GM23338 (cell line): ENCODE data around the gene XPNPEP2. TPM values are rescaled to one million over a fixed set of nuclear protein-coding genes. Genes with fewer than 3 reads are reported as not detected.

Experiments
- ATAC-seq: fragments of 200-7000 bp; cut with Tn5 transposase; 3 replicates; pipeline ENCODE4 v1.9.1; 2020
- DNase-seq: peaks from one replicate; pipeline ENCODE4 v3.0.0-alpha.2; 2015; ENCODE audit warnings: low spot score
- H2AFZ ChIP-seq: fragments of 200-600 bp; sonication (generic); 2 replicates; pipeline ENCODE4 v1.8.0; 2016; ENCODE audit warnings: antibody characterized with exemption, mild to moderate bottlenecking, moderate library complexity
- H3F3A ChIP-seq: fragments of 200-600 bp; sonication (generic); replicated peaks from 2 replicates; pipeline ENCODE4 v1.8.0; 2017; ENCODE audit warnings: antibody characterized with exemption, mixed run types, low read depth
- H3K27ac ChIP-seq: fragments of 200-600 bp; sonication (generic); 2 replicates; pipeline ENCODE4 v1.6.1; 2016; ENCODE audit warnings: low read depth
- H3K27me3 ChIP-seq: fragments of 200-600 bp; sonication (generic); 2 replicates; pipeline ENCODE4 v1.8.0; 2016; ENCODE audit warnings: mild to moderate bottlenecking, mixed run types, moderate library complexity; ENCODE audit not compliant: insufficient read depth
- H3K36me3 ChIP-seq: fragments of 200-600 bp; sonication (generic); 2 replicates; pipeline ENCODE4 v1.8.0; 2016; ENCODE audit warnings: mild to moderate bottlenecking; ENCODE audit not compliant: insufficient read depth
- H3K4me1 ChIP-seq: fragments of 200-600 bp; sonication (generic); 2 replicates; pipeline ENCODE4 v1.8.0; 2016; ENCODE audit warnings: mild to moderate bottlenecking, moderate library complexity; ENCODE audit not compliant: insufficient read depth
- H3K4me2 ChIP-seq: fragments of 200-600 bp; sonication (generic); 2 replicates; pipeline ENCODE4 v1.7.1; 2017; ENCODE audit warnings: mixed run types
- H3K4me3 ChIP-seq: fragments of 200-600 bp; sonication (generic); 2 replicates; pipeline ENCODE4 v1.6.1; 2016; ENCODE audit warnings: mixed run types
- H3K79me2 ChIP-seq: fragments of 200-600 bp; sonication (generic); replicated peaks from 2 replicates; pipeline ENCODE4 v1.8.0; 2017; ENCODE audit warnings: mild to moderate bottlenecking; ENCODE audit not compliant: insufficient read depth
- H3K9me2 ChIP-seq: fragments of 200-600 bp; sonication (generic); 2 replicates; pipeline ENCODE4 v1.8.0; 2017; ENCODE audit not compliant: insufficient read depth
- H4K20me1 ChIP-seq: fragments of 200-600 bp; sonication (generic); replicated peaks from 2 replicates; pipeline ENCODE4 v1.8.0; 2017; ENCODE audit warnings: mild to moderate bottlenecking; ENCODE audit not compliant: insufficient read depth
- H3K27ac Mint-ChIP-seq: 2 replicates; pipeline ENCODE4 v1.8.0; 2020; ENCODE audit warnings: inconsistent platforms, mild to moderate bottlenecking, moderate library complexity, mixed read lengths
- H3K27me3 Mint-ChIP-seq: 3 replicates; pipeline ENCODE4 v1.8.0; 2022; ENCODE audit warnings: low read depth, mild to moderate bottlenecking, moderate library complexity, mixed read lengths, inconsistent platforms; ENCODE audit not compliant: insufficient read depth, poor library complexity
- H3K36me3 Mint-ChIP-seq: 3 replicates; pipeline ENCODE4 v1.8.0; 2021; ENCODE audit warnings: low read depth, mild to moderate bottlenecking, inconsistent platforms, moderate library complexity, mixed read lengths
- H3K4me1 Mint-ChIP-seq: 3 replicates; pipeline ENCODE4 v1.8.0; 2020; ENCODE audit warnings: mild to moderate bottlenecking, inconsistent platforms, mixed read lengths
- H3K4me3 Mint-ChIP-seq: 3 replicates; pipeline ENCODE4 v1.8.0; 2021; ENCODE audit warnings: moderate library complexity, mild to moderate bottlenecking, inconsistent platforms, mixed read lengths
- H3K9me3 Mint-ChIP-seq: 3 replicates; pipeline ENCODE4 v1.8.0; 2020; ENCODE audit warnings: moderate library complexity, mild to moderate bottlenecking, inconsistent platforms, mixed read lengths
- CREB1 ChIP-seq: fragments of 250-450 bp; sonication (Bioruptor Pico); IDR thresholded peaks from 2 replicates; pipeline ENCODE4 v1.5.0; 2020; ENCODE audit warnings: low read depth, mild to moderate bottlenecking, moderate library complexity
- CTCF ChIP-seq, 2 experiments: fragments of 200-600 bp in 1 of 2; sonication (generic) in 1 of 2; conservative IDR thresholded peaks; 2 replicates each; pipeline versions ENCODE4 v1.5.1 to v1.6.1; 2016 to 2017; ENCODE audit warnings: antibody characterized with exemption in 2 of 2, low read depth in 2 of 2, mild to moderate bottlenecking in 2 of 2, moderate library complexity in 1 of 2
- EZH2phosphoT487 ChIP-seq: fragments of 200-600 bp; sonication (generic); IDR thresholded peaks from one replicate; pipeline ENCODE4 v1.8.1; 2018; ENCODE audit warnings: antibody characterized with exemption; ENCODE audit not compliant: unreplicated experiment
- NANOG ChIP-seq: IDR thresholded peaks from 2 replicates; pipeline ENCODE4 v1.6.1; 2016; ENCODE audit warnings: antibody characterized with exemption, borderline replicate concordance
- STAT1 ChIP-seq: IDR thresholded peaks from one replicate; pipeline ENCODE4 v1.6.1; 2016; ENCODE audit warnings: antibody characterized with exemption; ENCODE audit not compliant: unreplicated experiment
- ZNF114 ChIP-seq: fragments of 250-450 bp; sonication (Bioruptor Pico); IDR thresholded peaks from 2 replicates; pipeline ENCODE4 v1.5.0; 2020; ENCODE audit warnings: mild to moderate bottlenecking, moderate library complexity
- polyA plus RNA-seq: library from polyadenylated mRNA; unstranded; fragments of >200 nt; fragmentation: Nextera tagmentation; extraction: Ambion mirVana; gene quantifications from 2 replicates; pipeline ENCODE4 v1.2.1, GENCODE V29; 2016
- total RNA-seq: library from RNA; depleted of rRNA; stranded (reverse); fragments of >200 nt; shearing (Covaris generic); gene quantifications from 2 replicates; pipeline ENCODE4 v1.2.3, GENCODE V29; 2014
- TF ChIP-seq, protein P1 (sequence below): fragments of 250-450 bp; sonication (Bioruptor Pico); IDR thresholded peaks from 2 replicates; pipeline ENCODE4 v1.5.0; 2020; ENCODE audit warnings: mild to moderate bottlenecking, moderate library complexity

Gene XPNPEP2
- total and polyA plus RNA-seq, 2 experiments from 2014 or later = not detected

GRCh38 chrX:129784371-129784770, 45.6 kb downstream of the XPNPEP2 start (continued):
- TF ChIP-seq, protein P1, sequence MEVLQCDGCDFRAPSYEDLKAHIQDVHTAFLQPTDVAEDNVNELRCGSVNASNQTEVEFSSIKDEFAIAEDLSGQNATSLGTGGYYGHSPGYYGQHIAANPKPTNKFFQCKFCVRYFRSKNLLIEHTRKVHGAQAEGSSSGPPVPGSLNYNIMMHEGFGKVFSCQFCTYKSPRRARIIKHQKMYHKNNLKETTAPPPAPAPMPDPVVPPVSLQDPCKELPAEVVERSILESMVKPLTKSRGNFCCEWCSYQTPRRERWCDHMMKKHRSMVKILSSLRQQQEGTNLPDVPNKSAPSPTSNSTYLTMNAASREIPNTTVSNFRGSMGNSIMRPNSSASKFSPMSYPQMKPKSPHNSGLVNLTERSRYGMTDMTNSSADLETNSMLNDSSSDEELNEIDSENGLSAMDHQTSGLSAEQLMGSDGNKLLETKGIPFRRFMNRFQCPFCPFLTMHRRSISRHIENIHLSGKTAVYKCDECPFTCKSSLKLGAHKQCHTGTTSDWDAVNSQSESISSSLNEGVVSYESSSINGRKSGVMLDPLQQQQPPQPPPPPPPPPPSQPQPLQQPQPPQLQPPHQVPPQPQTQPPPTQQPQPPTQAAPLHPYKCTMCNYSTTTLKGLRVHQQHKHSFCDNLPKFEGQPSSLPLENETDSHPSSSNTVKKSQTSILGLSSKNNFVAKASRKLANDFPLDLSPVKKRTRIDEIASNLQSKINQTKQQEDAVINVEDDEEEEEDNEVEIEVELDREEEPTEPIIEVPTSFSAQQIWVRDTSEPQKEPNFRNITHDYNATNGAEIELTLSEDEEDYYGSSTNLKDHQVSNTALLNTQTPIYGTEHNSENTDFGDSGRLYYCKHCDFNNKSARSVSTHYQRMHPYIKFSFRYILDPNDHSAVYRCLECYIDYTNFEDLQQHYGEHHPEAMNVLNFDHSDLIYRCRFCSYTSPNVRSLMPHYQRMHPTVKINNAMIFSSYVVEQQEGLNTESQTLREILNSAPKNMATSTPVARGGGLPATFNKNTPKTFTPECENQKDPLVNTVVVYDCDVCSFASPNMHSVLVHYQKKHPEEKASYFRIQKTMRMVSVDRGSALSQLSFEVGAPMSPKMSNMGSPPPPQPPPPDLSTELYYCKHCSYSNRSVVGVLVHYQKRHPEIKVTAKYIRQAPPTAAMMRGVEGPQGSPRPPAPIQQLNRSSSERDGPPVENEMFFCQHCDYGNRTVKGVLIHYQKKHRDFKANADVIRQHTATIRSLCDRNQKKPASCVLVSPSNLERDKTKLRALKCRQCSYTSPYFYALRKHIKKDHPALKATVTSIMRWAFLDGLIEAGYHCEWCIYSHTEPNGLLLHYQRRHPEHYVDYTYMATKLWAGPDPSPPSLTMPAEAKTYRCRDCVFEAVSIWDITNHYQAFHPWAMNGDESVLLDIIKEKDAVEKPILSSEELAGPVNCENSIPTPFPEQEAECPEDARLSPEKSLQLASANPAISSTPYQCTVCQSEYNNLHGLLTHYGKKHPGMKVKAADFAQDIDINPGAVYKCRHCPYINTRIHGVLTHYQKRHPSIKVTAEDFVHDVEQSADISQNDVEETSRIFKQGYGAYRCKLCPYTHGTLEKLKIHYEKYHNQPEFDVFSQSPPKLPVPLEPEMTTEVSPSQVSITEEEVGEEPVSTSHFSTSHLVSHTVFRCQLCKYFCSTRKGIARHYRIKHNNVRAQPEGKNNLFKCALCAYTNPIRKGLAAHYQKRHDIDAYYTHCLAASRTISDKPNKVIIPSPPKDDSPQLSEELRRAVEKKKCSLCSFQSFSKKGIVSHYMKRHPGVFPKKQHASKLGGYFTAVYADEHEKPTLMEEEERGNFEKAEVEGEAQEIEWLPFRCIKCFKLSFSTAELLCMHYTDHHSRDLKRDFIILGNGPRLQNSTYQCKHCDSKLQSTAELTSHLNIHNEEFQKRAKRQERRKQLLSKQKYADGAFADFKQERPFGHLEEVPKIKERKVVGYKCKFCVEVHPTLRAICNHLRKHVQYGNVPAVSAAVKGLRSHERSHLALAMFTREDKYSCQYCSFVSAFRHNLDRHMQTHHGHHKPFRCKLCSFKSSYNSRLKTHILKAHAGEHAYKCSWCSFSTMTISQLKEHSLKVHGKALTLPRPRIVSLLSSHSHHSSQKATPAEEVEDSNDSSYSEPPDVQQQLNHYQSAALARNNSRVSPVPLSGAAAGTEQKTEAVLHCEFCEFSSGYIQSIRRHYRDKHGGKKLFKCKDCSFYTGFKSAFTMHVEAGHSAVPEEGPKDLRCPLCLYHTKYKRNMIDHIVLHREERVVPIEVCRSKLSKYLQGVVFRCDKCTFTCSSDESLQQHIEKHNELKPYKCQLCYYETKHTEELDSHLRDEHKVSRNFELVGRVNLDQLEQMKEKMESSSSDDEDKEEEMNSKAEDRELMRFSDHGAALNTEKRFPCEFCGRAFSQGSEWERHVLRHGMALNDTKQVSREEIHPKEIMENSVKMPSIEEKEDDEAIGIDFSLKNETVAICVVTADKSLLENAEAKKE (CRISPR knock-in tag) = no peak
- TF ChIP-seq CTCF (conservative IDR thresholded peaks at IDR 0.05; ENCODE audit: low read depth in 2 of 2) (no peak), CREB1 (CRISPR knock-in tag) (no peak)

GRCh38 chrX:129785160-129785947, 46.6 kb downstream of the XPNPEP2 start:
- Mint-ChIP-seq H3K36me3 (no peaks in the 10 kb centered on the region), H3K27me3 (peaks cover 4% of the 10 kb centered on the region), H3K27ac (no peak overlapping the region), H3K4me3 (no peak overlapping the region), H3K4me1 (no peaks in the 10 kb centered on the region; the same call in 2 of the 3 replicates), H3K9me3 (no peaks in the 10 kb centered on the region; the same call in 2 of the 3 replicates)
- no peaks in the 10 kb centered on the region for H3K27me3 ChIP-seq
- no peaks in the 10 kb centered on the region for H4K20me1 ChIP-seq
- DNase-seq (no peak), ATAC-seq (no peak)
- no peaks in the 10 kb centered on the region for H3K79me2 ChIP-seq
- no peaks in the 10 kb centered on the region for H3K9me2 ChIP-seq
- H2AFZ ChIP-seq = no peak overlapping the region
- H3K4me2 ChIP-seq = no peak overlapping the region
- H3K36me3 ChIP-seq = no peaks in the 10 kb centered on the region
- H3K27ac ChIP-seq = no peak overlapping the region
- H3K4me3 ChIP-seq = no peak overlapping the region
- H3K4me1 ChIP-seq = no peaks in the 10 kb centered on the region
- H3F3A ChIP-seq = no peaks in the 10 kb centered on the region
- TF ChIP-seq ZNF114 (CRISPR knock-in tag) (no peak), EZH2phosphoT487 (no peak), NANOG (no peak), STAT1 (no peak)
- TF ChIP-seq, protein P1 (CRISPR knock-in tag) = no peak
